Tibial artery (tissue), 4 donors: ENCODE measurements around the gene DNAH17.

ENCODE experiments used
- DNase-seq, 2 donors: peaks; one replicate each; pipeline ENCODE4 v3.0.0-alpha.2; 2019
- H3K27ac ChIP-seq, 2 donors: fragments of 200-600 bp; sonication (generic) in 1 of 2; 1 replicate in 1 of 2; 2 replicates in 1 of 2; pipeline ENCODE4 v1.5.1; 2018 to 2019; ENCODE audit warnings: mild to moderate bottlenecking in 1 of 2
- H3K27me3 ChIP-seq, 2 donors: fragments of 200-600 bp; sonication (generic) in 1 of 2; one replicate each; pipeline versions ENCODE4 v1.5.1 to v1.6.0; 2016 to 2019
- H3K36me3 ChIP-seq, 3 donors: fragments of 200-600 bp; sonication (generic) in 2 of 3; one replicate each; pipeline ENCODE4 v1.5.1; 2016 to 2019; ENCODE audit warnings: mild to moderate bottlenecking in 2 of 3
- H3K4me1 ChIP-seq, 4 donors: fragments of 200-600 bp; sonication (generic) in 2 of 4; 1 replicate in 3 of 4; 2 replicates in 1 of 4; pipeline ENCODE4 v1.5.1; 2016 to 2019
- H3K4me3 ChIP-seq, 2 donors: fragments of 200-600 bp; sonication (generic) in 1 of 2; 1 replicate in 1 of 2; 2 replicates in 1 of 2; pipeline ENCODE4 v1.5.1; 2018 to 2019; ENCODE audit warnings: mild to moderate bottlenecking in 2 of 2
- H3K9me3 ChIP-seq, 3 donors: fragments of 200-600 bp; sonication (generic) in 1 of 3; one replicate each; pipeline ENCODE4 v1.5.1; 2016 to 2019
- intact Hi-C: fragments of 100-400 bp; cut with DNase I; formaldehyde crosslinking; loops from one replicate; pipeline ENCODE4 v1.15.0; 2023; ENCODE audit warnings: low total_unique reads
- TF ChIP-seq, protein P1 (sequence below), 2 experiments: fragments of 200-600 bp in 1 of 2; fragments of 450-650 bp in 1 of 2; IDR thresholded peaks; one replicate each; pipeline ENCODE4 v1.5.1; 2017 to 2019; ENCODE audit warnings: antibody characterized with exemption in 2 of 2, mild to moderate bottlenecking in 1 of 2, moderate library complexity in 1 of 2

Gene DNAH17

DNA sequence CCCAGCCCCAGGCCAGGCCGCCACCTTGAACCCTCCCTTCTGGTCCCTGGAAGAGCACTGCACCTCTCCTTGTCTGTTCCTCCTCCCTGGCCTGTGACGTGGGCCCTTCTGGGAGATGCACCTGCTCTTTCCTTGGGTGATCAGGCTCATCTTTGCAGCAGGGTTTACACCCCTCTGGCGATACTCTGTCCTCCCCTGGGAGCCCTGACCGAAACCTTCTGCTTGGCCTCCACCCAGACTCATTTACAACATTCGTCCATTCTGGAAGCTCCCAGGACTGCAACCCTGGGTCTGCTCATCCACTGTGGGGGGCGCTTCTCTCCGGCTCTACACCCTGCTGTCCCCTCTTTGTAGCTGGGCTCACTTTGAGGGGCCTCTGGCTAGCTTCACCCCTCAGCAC, 125.4 kb downstream of the DNAH17 start:
- no peak overlapping the region for H3K4me3 ChIP-seq
- no peaks in the 10 kb centered on the region for H3K4me1 ChIP-seq
- TF ChIP-seq, protein P1, sequence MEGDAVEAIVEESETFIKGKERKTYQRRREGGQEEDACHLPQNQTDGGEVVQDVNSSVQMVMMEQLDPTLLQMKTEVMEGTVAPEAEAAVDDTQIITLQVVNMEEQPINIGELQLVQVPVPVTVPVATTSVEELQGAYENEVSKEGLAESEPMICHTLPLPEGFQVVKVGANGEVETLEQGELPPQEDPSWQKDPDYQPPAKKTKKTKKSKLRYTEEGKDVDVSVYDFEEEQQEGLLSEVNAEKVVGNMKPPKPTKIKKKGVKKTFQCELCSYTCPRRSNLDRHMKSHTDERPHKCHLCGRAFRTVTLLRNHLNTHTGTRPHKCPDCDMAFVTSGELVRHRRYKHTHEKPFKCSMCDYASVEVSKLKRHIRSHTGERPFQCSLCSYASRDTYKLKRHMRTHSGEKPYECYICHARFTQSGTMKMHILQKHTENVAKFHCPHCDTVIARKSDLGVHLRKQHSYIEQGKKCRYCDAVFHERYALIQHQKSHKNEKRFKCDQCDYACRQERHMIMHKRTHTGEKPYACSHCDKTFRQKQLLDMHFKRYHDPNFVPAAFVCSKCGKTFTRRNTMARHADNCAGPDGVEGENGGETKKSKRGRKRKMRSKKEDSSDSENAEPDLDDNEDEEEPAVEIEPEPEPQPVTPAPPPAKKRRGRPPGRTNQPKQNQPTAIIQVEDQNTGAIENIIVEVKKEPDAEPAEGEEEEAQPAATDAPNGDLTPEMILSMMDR (IDR thresholded peaks at IDR 0.05): no peak
- no peak overlapping the region for H3K27ac ChIP-seq
- peaks cover 0 to 18% of the 10 kb centered on the region in 2 donors for H3K27me3 ChIP-seq
- no peak for DNase-seq
- no peaks in the 10 kb centered on the region for H3K36me3 ChIP-seq
- no peaks in the 10 kb centered on the region for H3K9me3 ChIP-seq
- intact Hi-C loops: no loop called here

DNA sequence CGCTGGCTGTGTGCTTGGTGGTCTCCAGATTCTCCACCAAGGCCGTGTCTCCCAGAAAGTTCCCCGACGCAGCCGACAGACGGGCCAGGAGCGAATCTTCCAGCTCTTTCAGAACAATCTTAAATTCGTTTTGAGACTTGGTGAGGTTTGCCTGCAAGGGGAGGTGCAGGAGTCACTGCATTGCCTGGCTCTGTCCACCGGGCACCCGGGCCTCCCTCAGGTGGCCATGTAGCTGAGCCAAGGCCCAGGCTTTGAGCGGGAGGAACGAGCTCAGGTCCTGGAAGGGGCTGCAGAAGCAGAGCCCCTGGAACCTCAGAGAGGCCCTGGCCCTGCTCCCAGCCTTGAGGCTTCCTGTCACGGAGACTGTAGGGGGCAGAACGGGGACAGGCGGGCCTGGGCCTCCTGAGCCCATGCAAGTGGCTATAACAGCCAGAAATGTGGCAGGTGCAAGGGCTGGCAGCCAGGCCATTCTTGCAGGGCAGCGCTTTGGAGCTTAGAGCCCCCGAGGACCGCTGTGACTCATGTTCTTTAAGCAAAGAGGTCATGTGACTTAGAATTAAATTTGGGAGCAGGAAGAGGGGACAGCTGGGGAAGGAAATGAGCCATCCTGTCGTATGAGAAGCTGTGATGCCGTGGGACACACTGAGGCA, 126.4 kb downstream of the DNAH17 start:
- Histone ChIP-seq H3K9me3 (no peaks in the 10 kb centered on the region), H3K27ac (no peak overlapping the region), H3K27me3 (peaks cover 0 to 13% of the 10 kb centered on the region in 2 donors), H3K4me3 (no peak overlapping the region), H3K4me1 (no peaks in the 10 kb centered on the region), H3K36me3 (no peaks in the 10 kb centered on the region)
- no peak for DNase-seq
- TF ChIP-seq, protein P1 (IDR thresholded peaks at IDR 0.05): no peak
- intact Hi-C loops: no loop called here

DNA sequence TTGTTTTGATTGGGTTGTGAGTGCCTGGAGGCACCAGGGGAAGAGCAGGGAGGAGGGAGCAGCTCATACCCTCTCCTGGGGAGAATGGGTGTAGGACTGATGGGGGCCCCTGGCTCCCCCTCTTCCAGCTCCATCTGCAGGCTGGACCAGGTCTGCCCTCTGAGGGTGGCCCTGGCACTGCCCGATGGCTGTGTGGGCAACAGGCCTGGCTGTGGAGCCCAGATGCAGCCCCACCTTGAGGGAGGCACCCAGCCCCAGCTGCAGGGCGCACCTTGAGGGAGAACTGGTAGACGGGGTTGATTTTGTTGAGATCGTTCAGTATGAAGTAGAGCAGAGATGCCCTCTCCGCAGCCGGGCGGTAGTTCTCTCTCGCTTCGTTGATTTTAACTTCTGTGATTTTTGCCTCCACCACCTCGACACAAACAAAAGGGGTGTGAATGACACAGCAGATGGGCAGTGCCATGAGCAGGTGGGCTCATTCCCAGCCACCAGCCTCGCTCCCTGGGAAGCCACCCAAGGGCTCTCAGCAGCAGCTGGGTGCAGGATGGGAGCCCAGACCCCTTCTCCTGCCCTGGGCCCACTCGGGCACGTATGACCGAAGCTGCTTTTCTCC, 127.1 kb downstream of the DNAH17 start:
- Histone ChIP-seq H3K36me3 (no peaks in the 10 kb centered on the region), H3K27ac (no peak overlapping the region), H3K4me1 (no peaks in the 10 kb centered on the region), H3K9me3 (no peaks in the 10 kb centered on the region), H3K27me3 (peaks cover 0 to 20% of the 10 kb centered on the region in 2 donors), H3K4me3 (no peak overlapping the region)
- TF ChIP-seq, protein P1 (IDR thresholded peaks at IDR 0.05): no peak
- intact Hi-C loops: no loop called here
- DNase-seq: no peak

DNA sequence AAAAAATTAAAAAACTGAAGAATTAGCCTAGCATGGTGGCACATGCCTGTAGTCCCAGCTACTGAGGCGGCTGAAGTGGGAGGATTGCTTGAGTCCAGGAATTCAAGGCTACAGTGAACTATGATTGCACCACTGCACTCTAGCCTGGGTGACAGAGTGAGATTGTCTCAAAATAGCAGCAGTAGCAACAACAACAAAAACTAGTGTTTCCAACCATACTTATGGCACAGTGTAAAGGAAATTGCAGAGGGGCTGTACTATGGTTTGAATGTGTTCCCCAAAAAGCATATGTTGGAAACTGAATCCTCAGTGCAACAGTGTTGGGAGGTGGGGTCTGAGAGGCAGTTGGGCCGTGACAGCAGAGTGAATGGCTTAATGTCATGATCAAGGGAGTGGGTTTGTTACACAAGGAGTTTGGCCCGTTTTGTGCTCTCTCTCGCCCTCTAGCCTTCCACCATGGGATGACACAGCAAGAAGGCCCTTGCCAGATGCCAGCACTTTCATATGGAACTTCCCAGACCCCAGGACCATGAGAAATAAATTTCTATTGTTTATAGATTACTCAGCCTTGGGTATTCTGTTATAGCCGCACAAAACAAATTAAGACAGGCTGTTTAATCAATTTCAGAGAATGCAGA, 128.7 kb downstream of the DNAH17 start:
- DNase-seq: no peak
- Histone ChIP-seq H3K36me3 (no peaks in the 10 kb centered on the region), H3K4me1 (no peaks in the 10 kb centered on the region), H3K27ac (no peak overlapping the region), H3K27me3 (peaks cover 0 to 30% of the 10 kb centered on the region in 2 donors), H3K4me3 (no peak overlapping the region), H3K9me3 (no peaks in the 10 kb centered on the region)
- TF ChIP-seq, protein P1 (IDR thresholded peaks at IDR 0.05): no peak
- intact Hi-C loops: no loop called here

DNA sequence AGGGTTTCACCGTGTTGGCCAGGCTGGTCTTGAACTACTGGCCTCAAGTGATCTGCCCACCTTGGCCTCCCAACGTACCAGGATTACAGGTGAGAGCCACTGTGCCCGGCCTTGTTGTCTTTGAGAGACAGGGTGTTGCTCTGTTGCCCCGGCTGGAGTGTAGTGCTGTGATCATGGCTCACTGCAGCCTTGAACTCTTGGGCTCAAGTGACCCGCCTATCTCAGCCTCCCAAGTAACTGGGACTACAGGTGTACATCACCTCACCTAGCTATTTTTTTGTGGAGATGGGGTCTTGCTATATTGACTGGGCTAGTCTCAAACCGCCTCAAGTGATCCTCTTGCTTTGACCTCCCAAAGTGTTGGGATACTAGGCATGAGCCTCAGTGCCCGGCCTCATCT, 130.4 kb downstream of the DNAH17 start:
- no peaks in the 10 kb centered on the region for H3K36me3 ChIP-seq
- no peak overlapping the region for H3K27ac ChIP-seq
- no peak for DNase-seq

More for the DNA sequence above, 130.4 kb downstream of the DNAH17 start:
- Histone ChIP-seq H3K27me3 (peaks cover 0 to 37% of the 10 kb centered on the region in 2 donors), H3K4me3 (no peak overlapping the region), H3K9me3 (no peaks in the 10 kb centered on the region), H3K4me1 (no peaks in the 10 kb centered on the region)
- intact Hi-C loops: no loop called here
- TF ChIP-seq, protein P1 (IDR thresholded peaks at IDR 0.05): no peak
